HepG2 (cell line): ENCODE data around the gene MYO18A. TPM values are rescaled to one million over a fixed set of nuclear protein-coding genes. Genes with fewer than 3 reads are reported as not detected.

Source experiments
- ATAC-seq: fragments of 200-7000 bp; cut with Tn5 transposase; 3 replicates; pipeline ENCODE4 v1.9.1; 2020; ENCODE audit warnings: mild to moderate bottlenecking, moderate library complexity
- BruUV-seq: library from RNA; stranded (reverse); fragments of 400-500 nt; replicated peaks from 2 replicates; lab custom pipeline; 2021; lab: Mats Ljungman, UMichigan
- CTCF ChIA-PET: fragments of 300-600 bp; formaldehyde crosslinking; extraction: SDS; loops from one replicate; lab custom pipeline; 2021; ENCODE audit warnings: low total read pairs, inconsistent platforms, low intra/inter-chr PET ratio; lab: Yijun Ruan, JAX
- POLR2A ChIA-PET: fragments of 350-600 bp; sonication (Branson Sonifier 250); formaldehyde crosslinking; loops from one replicate; lab custom pipeline; 2020; ENCODE audit warnings: antibody characterized with exemption, inconsistent platforms; lab: Yijun Ruan, JAX
- DNase-seq: peaks from one replicate; pipeline ENCODE4 v3.0.0-alpha.2; 2015; ENCODE audit warnings: low spot score
- FAIRE-seq: peaks from 3 replicates; lab custom pipeline; 2011; peaks lifted over from hg19 to GRCh38; lab: Jason Lieb, UNC
- H2AFZ ChIP-seq: one replicate; pipeline ENCODE4 v1.6.1; 2011; ENCODE audit warnings: low read length, inconsistent platforms
- H3K27ac ChIP-seq: fragments of 300-600 bp; 3 replicates; pipeline ENCODE4 v1.8.0; 2011; ENCODE audit warnings: mixed run types, mild to moderate bottlenecking, mixed read lengths, low read length, inconsistent platforms; ENCODE audit not compliant: insufficient read depth; ENCODE audit errors: extremely low read length
- H3K27me3 ChIP-seq, 2 experiments: fragments of 200-600 bp in 1 of 2; 2 replicates in 1 of 2; 3 replicates in 1 of 2; pipeline versions ENCODE4 v1.6.0 to v1.8.0; 2011; ENCODE audit warnings: low read length in 2 of 2, mild to moderate bottlenecking in 2 of 2, moderate library complexity in 2 of 2, inconsistent platforms in 1 of 2; ENCODE audit not compliant: insufficient read depth in 2 of 2, control insufficient read depth in 1 of 2
- H3K36me3 ChIP-seq, 2 experiments: fragments of 200-600 bp in 1 of 2; replicated peaks in 1 of 2; 2 replicates in 1 of 2; 3 replicates in 1 of 2; pipeline versions ENCODE4 v1.5.1 to v1.8.0; 2011; ENCODE audit warnings: low read length in 2 of 2, inconsistent platforms in 1 of 2; ENCODE audit not compliant: insufficient read depth in 2 of 2, control insufficient read depth in 1 of 2
- H3K4me1 ChIP-seq: 2 replicates; pipeline ENCODE4 v1.5.1; 2012; ENCODE audit warnings: low read length, inconsistent platforms; ENCODE audit not compliant: insufficient read depth
- H3K4me2 ChIP-seq: 2 replicates; pipeline ENCODE4 v1.6.0; 2011; ENCODE audit warnings: low read depth, low read length, inconsistent platforms
- H3K4me3 ChIP-seq, 3 experiments: fragments of 200-600 bp in 1 of 3; sonication (generic), shearing (Covaris generic) in 1 of 3; replicated peaks in 1 of 3; 2 replicates each; pipeline ENCODE4 v1.5.1; 2011 to 2016; ENCODE audit warnings: low read length in 3 of 3, inconsistent platforms in 2 of 3, low read depth in 2 of 3, mild to moderate bottlenecking in 2 of 3, control low read depth in 1 of 3, mixed read lengths in 1 of 3; ENCODE audit not compliant: insufficient read depth in 1 of 3
- H3K79me2 ChIP-seq: one replicate; pipeline ENCODE4 v1.6.1; 2011; ENCODE audit warnings: low read length, inconsistent platforms; ENCODE audit not compliant: insufficient read depth
- H3K9ac ChIP-seq: 2 replicates; pipeline ENCODE4 v1.6.0; 2011; ENCODE audit warnings: mild to moderate bottlenecking, low read depth, low read length, inconsistent platforms; ENCODE audit not compliant: insufficient read depth
- H3K9me3 ChIP-seq: 2 replicates; pipeline ENCODE4 v1.5.1; 2012; ENCODE audit warnings: mild to moderate bottlenecking, low read length
- H4K20me1 ChIP-seq: 2 replicates; pipeline ENCODE4 v1.6.0; 2011; ENCODE audit warnings: inconsistent platforms, mild to moderate bottlenecking, low read length, moderate library complexity; ENCODE audit not compliant: insufficient read depth
- DPF2 ChIP-seq: sonication (generic); formaldehyde crosslinking; IDR thresholded peaks from 2 replicates; pipeline ENCODE4 v1.4.0; 2020; ENCODE audit warnings: mild to moderate bottlenecking, low read depth, missing genetic modification reagents, borderline replicate concordance
- EP300 ChIP-seq, 3 experiments: sonication (generic) in 1 of 3; formaldehyde crosslinking in 1 of 3; IDR thresholded peaks; 2 replicates each; pipeline versions ENCODE4 v1.5.1 to v1.6.1; 2011 to 2020; ENCODE audit warnings: low read depth in 2 of 3, low read length in 2 of 3, borderline replicate concordance in 1 of 3, improper control_type of control experiment in 1 of 3, mild to moderate bottlenecking in 1 of 3, missing genetic modification reagents in 1 of 3, moderate library complexity in 1 of 3
- JARID2 ChIP-seq: sonication (generic); formaldehyde crosslinking; IDR thresholded peaks from 2 replicates; pipeline ENCODE4 v1.8.1; 2023; ENCODE audit warnings: missing genetic modification reagents, inconsistent platforms; ENCODE audit not compliant: insufficient replicate concordance
- POLR2A ChIP-seq, 2 experiments: IDR thresholded peaks; 2 replicates each; pipeline ENCODE4 v1.6.1; 2011; ENCODE audit warnings: low read depth in 2 of 2, low read length in 2 of 2, mild to moderate bottlenecking in 1 of 2, moderate library complexity in 1 of 2; ENCODE audit not compliant: insufficient read depth in 1 of 2
- TFDP2 ChIP-seq: sonication (generic); formaldehyde crosslinking; IDR thresholded peaks from 2 replicates; pipeline ENCODE4 v1.4.0; 2020; ENCODE audit warnings: missing genetic modification reagents
- ZSCAN12 ChIP-seq: sonication (generic); formaldehyde crosslinking; IDR thresholded peaks from 2 replicates; pipeline ENCODE4 v1.9.0; 2021; ENCODE audit warnings: mild to moderate bottlenecking, missing genetic modification reagents
- WGBS: methylation state at CpG from one replicate; pipeline ENCODE4 v1.1.6; 2017; ENCODE audit warnings: low lambda C conversion rate; 5-methylcytosine and 5-hydroxymethylcytosine counted together
- in situ Hi-C: cut with HindIII; loops from 2 replicates; pipeline ENCODE4 v1.10.0; 2017; ENCODE audit warnings: low pct_unique_long_range_greater_than_20kb; ENCODE audit not compliant: extremely low pct_ligation_motif_present
- intact Hi-C: fragments of 100-400 bp; cut with micrococcal nuclease; formaldehyde crosslinking; loops from one replicate; pipeline ENCODE4 v1.10.0; 2022; ENCODE audit not compliant: unreplicated experiment
- polyA plus RNA-seq, 8 experiments: library from polyadenylated mRNA; depleted of rRNA in 3 of 8; stranded (reverse) in 7 of 8; unstranded in 1 of 8; fragments of >200 nt; fragmentation: Illumina TruSeq in 4 of 8; extraction: Trizol in 4 of 8; gene quantifications; 2 replicates each; pipeline versions ENCODE4 v1.2.1 to v1.2.3, GENCODE V29; 2011 to 2016; ENCODE audit warnings: low read depth in 4 of 8, missing spikeins in 1 of 8, mixed read lengths in 1 of 8; ENCODE audit not compliant: insufficient read depth in 1 of 8
- total RNA-seq, 5 experiments: library from RNA; depleted of rRNA; stranded (reverse); fragments of >200 nt; fragmentation: Illumina TruSeq; extraction: Trizol; gene quantifications; 2 replicates each; pipeline ENCODE4 v1.2.3, GENCODE V29; 2016; ENCODE audit warnings: low read depth in 1 of 5

MYO18A gene
- total and polyA plus RNA-seq, 2 of the 13 experiments (the other 11 are each of a cell fraction or from before 2014, with no cell fraction given), result 16.8 to 24.8 TPM

- CTCF ChIA-PET, result no interaction called here
- FAIRE-seq, result no peak
- Histone ChIP-seq H3K27ac (no peak overlapping the region), H3K4me2 (no peak overlapping the region), H3K36me3 (peaks cover 16 to 58% of the 10 kb centered on the region in 2 experiments), H3K4me3 (no peak overlapping the region), H4K20me1 (peaks cover 4% of the 10 kb centered on the region; the same call in 1 of the 2 replicates), H3K4me1 (peaks cover 42% of the 10 kb centered on the region), H3K27me3 (no peaks in the 10 kb centered on the region), H3K9me3 (no peaks in the 10 kb centered on the region), H3K9ac (no peak overlapping the region), H2AFZ (no peak overlapping the region), H3K79me2 (peaks cover 37% of the 10 kb centered on the region)
- no TSS peak for BruUV-seq
- TF ChIP-seq POLR2A (IDR thresholded peaks at IDR 0.05; ENCODE audit: insufficient read depth in 1 of 2, low read depth in 2 of 2, low read length in 2 of 2) (0 out of 4 replicates have a peak, but pooled peaks of 1 of the 2 experiments have one; percentile 6), JARID2 (CRISPR knock-in tag) (no peak), EP300 (IDR thresholded peaks at IDR 0.05; ENCODE audit: low read depth in 2 of 2, low read length in 2 of 2) (no peak), EP300 (CRISPR knock-in tag; IDR thresholded peaks at IDR 0.05; ENCODE audit: borderline replicate concordance) (no peak), DPF2 (CRISPR knock-in tag) (no peak), ZSCAN12 (CRISPR knock-in tag) (no peak), TFDP2 (CRISPR knock-in tag) (no peak)
- ATAC-seq, result no peak
- intact Hi-C loops, result no loop called here
- in situ Hi-C loops, result no loop called here
- WGBS, result 96% methylated on average over 10 of the region's 10 CpGs
- POLR2A ChIA-PET, result no interaction called here
- no peak for DNase-seq
Observed at GRCh38 chr17:29048440-29049368, 131.5 kb downstream of the MYO18A start.
